HEK293 (cell line): Measurements from ENCODE around the gene SH2B3.

Experiments
- CTCF ChIA-PET: fragments of 350-600 bp; formaldehyde crosslinking; extraction: SDS; loops from one replicate; lab custom pipeline; 2021; ENCODE audit warnings: antibody characterized with exemption; lab: Yijun Ruan, JAX
- POLR2A ChIA-PET: fragments of 300-600 bp; formaldehyde crosslinking; extraction: SDS; loops from one replicate; lab custom pipeline; 2020; ENCODE audit warnings: antibody characterized with exemption, inconsistent platforms; lab: Yijun Ruan, JAX
- H3K27ac ChIP-seq: fragments of 200-500 bp; sonication (Bioruptor generic); 2 replicates; pipeline ENCODE4 v1.5.1; 2014; ENCODE audit warnings: low read depth, low read length, control low read depth, inconsistent platforms; ENCODE audit errors: extremely low read depth
- H3K36me3 ChIP-seq, 2 experiments: fragments of 200-500 bp in 1 of 2; sonication (Bioruptor generic) in 1 of 2; 1 replicate in 1 of 2; 2 replicates in 1 of 2; pipeline ENCODE4 v1.5.1; 2014 to 2017; ENCODE audit warnings: inconsistent platforms in 2 of 2, low read length in 2 of 2; ENCODE audit not compliant: control insufficient read depth in 2 of 2, insufficient read depth in 1 of 2
- H3K4me1 ChIP-seq: fragments of 200-500 bp; sonication (Bioruptor generic); 2 replicates; pipeline ENCODE4 v1.5.1; 2014; ENCODE audit warnings: mild to moderate bottlenecking, low read length, inconsistent platforms; ENCODE audit not compliant: control insufficient read depth, insufficient read depth
- H3K4me3 ChIP-seq: 2 replicates; pipeline ENCODE4 v1.5.1; 2011; ENCODE audit warnings: low read depth, mild to moderate bottlenecking, control low read depth, low read length, moderate library complexity
- H3K9me3 ChIP-seq: fragments of 200-500 bp; sonication (Bioruptor generic); 2 replicates; pipeline ENCODE4 v1.5.1; 2014; ENCODE audit warnings: low read depth, low read length, inconsistent platforms; ENCODE audit not compliant: control insufficient read depth, insufficient read depth
- EGR2 ChIP-seq: fragments of 450-650 bp; formaldehyde crosslinking; IDR thresholded peaks from 2 replicates; pipeline ENCODE4 v1.5.1; 2016; ENCODE audit warnings: low read depth, missing biosample characterization, missing genetic modification characterization
- FEZF1 ChIP-seq: fragments of 450-650 bp; formaldehyde crosslinking; IDR thresholded peaks from 2 replicates; pipeline ENCODE4 v1.5.1; 2016; ENCODE audit warnings: missing biosample characterization, missing genetic modification characterization
- SP2 ChIP-seq: fragments of 450-650 bp; formaldehyde crosslinking; IDR thresholded peaks from 2 replicates; pipeline ENCODE4 v1.5.1; 2016; ENCODE audit warnings: missing biosample characterization, missing genetic modification characterization
- SP7 ChIP-seq: fragments of 450-650 bp; formaldehyde crosslinking; IDR thresholded peaks from 2 replicates; pipeline ENCODE4 v1.5.1; 2016; ENCODE audit warnings: missing biosample characterization, missing genetic modification characterization
- YY2 ChIP-seq: fragments of 450-650 bp; formaldehyde crosslinking; IDR thresholded peaks from 2 replicates; pipeline ENCODE4 v1.5.1; 2016; ENCODE audit warnings: missing biosample characterization, missing genetic modification characterization
- ZNF121 ChIP-seq: fragments of 450-650 bp; formaldehyde crosslinking; IDR thresholded peaks from 2 replicates; pipeline ENCODE4 v1.5.1; 2016; ENCODE audit warnings: missing biosample characterization, missing genetic modification characterization
- ZNF133 ChIP-seq: fragments of 450-650 bp; formaldehyde crosslinking; IDR thresholded peaks from 2 replicates; pipeline ENCODE4 v1.5.1; 2016; ENCODE audit warnings: missing biosample characterization, missing genetic modification characterization
- ZNF146 ChIP-seq: fragments of 450-650 bp; formaldehyde crosslinking; IDR thresholded peaks from 2 replicates; pipeline ENCODE4 v1.5.1; 2016; ENCODE audit warnings: missing biosample characterization, missing genetic modification characterization
- ZNF148 ChIP-seq: fragments of 450-650 bp; formaldehyde crosslinking; IDR thresholded peaks from 2 replicates; pipeline ENCODE4 v1.5.0; 2017; ENCODE audit warnings: missing biosample characterization, missing genetic modification characterization, borderline replicate concordance
- ZNF155 ChIP-seq: fragments of 450-650 bp; formaldehyde crosslinking; IDR thresholded peaks from 2 replicates; pipeline ENCODE4 v1.5.1; 2016; ENCODE audit warnings: missing biosample characterization, missing genetic modification characterization
- ZNF16 ChIP-seq: fragments of 450-650 bp; formaldehyde crosslinking; IDR thresholded peaks from 2 replicates; pipeline ENCODE4 v1.5.1; 2016; ENCODE audit warnings: low read depth, missing biosample characterization, missing genetic modification characterization
- ZNF223 ChIP-seq: fragments of 450-650 bp; formaldehyde crosslinking; IDR thresholded peaks from 2 replicates; pipeline ENCODE4 v1.5.1; 2016; ENCODE audit warnings: missing biosample characterization, missing genetic modification characterization
- ZNF426 ChIP-seq: fragments of 450-650 bp; formaldehyde crosslinking; IDR thresholded peaks from 2 replicates; pipeline ENCODE4 v1.5.1; 2017; ENCODE audit warnings: missing biosample characterization, missing genetic modification characterization, mild to moderate bottlenecking, inconsistent platforms, moderate library complexity
- ZNF549 ChIP-seq: fragments of 450-650 bp; IDR thresholded peaks from 2 replicates; pipeline ENCODE4 v1.5.1; 2018; ENCODE audit warnings: missing biosample characterization, missing genetic modification characterization, mild to moderate bottlenecking, inconsistent platforms, moderate library complexity
- ZNF585B ChIP-seq: fragments of 450-650 bp; formaldehyde crosslinking; IDR thresholded peaks from 2 replicates; pipeline ENCODE4 v1.5.1; 2016; ENCODE audit warnings: missing biosample characterization, missing genetic modification characterization
- ZNF596 ChIP-seq: fragments of 450-650 bp; IDR thresholded peaks from 2 replicates; pipeline ENCODE4 v1.5.0; 2018; ENCODE audit warnings: missing biosample characterization, mild to moderate bottlenecking, missing genetic modification characterization, moderate library complexity
- ZNF664 ChIP-seq: fragments of 450-650 bp; formaldehyde crosslinking; IDR thresholded peaks from 2 replicates; pipeline ENCODE4 v1.5.1; 2016; ENCODE audit warnings: missing biosample characterization, missing genetic modification characterization
- ZNF707 ChIP-seq: fragments of 450-650 bp; formaldehyde crosslinking; IDR thresholded peaks from 2 replicates; pipeline ENCODE4 v1.5.1; 2016; ENCODE audit warnings: missing biosample characterization, missing genetic modification characterization
- ZNF777 ChIP-seq: fragments of 450-650 bp; formaldehyde crosslinking; IDR thresholded peaks from 2 replicates; pipeline ENCODE4 v1.5.1; 2017; ENCODE audit warnings: missing biosample characterization, missing genetic modification characterization, borderline replicate concordance
- ZNF791 ChIP-seq: fragments of 450-650 bp; formaldehyde crosslinking; IDR thresholded peaks from 2 replicates; pipeline ENCODE4 v1.5.1; 2016; ENCODE audit warnings: missing biosample characterization, missing genetic modification characterization
- TF ChIP-seq, protein P1 (sequence below): fragments of 450-650 bp; formaldehyde crosslinking; IDR thresholded peaks from 2 replicates; pipeline ENCODE4 v1.5.1; 2016; ENCODE audit warnings: missing biosample characterization, missing genetic modification characterization, low read depth
- TF ChIP-seq, protein P2 (sequence below): fragments of 450-650 bp; formaldehyde crosslinking; IDR thresholded peaks from 2 replicates; pipeline ENCODE4 v1.5.1; 2016; ENCODE audit warnings: missing biosample characterization, missing genetic modification characterization

The SH2B3 gene

GRCh38 chr12:111363578-111363977, 42.1 kb upstream of the SH2B3 start:
- Histone ChIP-seq H3K36me3 (peaks cover 0 to 25% of the 10 kb centered on the region in 2 experiments; a peak in 2 of 3 replicates), H3K27ac (no peak overlapping the region), H3K9me3 (no peaks in the 10 kb centered on the region), H3K4me3 (no peak overlapping the region), H3K4me1 (no peaks in the 10 kb centered on the region)
- POLR2A ChIA-PET: no interaction called here
- CTCF ChIA-PET: no interaction called here
- no peak for TF ChIP-seq SP7 (tag by site-specific recombination)
- TF ChIP-seq FEZF1: no peak
- TF ChIP-seq SP2 (tag by site-specific recombination): no peak
- no peak for TF ChIP-seq ZNF148 (tag by site-specific recombination)
- no peak for TF ChIP-seq ZNF223 (tag by site-specific recombination)
- no peak for TF ChIP-seq EGR2 (tag by site-specific recombination)
- no peak for TF ChIP-seq ZNF596 (tag by site-specific recombination)
- TF ChIP-seq ZNF585B: no peak
- no peak for TF ChIP-seq ZNF791
- no peak for TF ChIP-seq ZNF549
- no peak for TF ChIP-seq ZNF133 (tag by site-specific recombination)
- TF ChIP-seq ZNF155: no peak
- no peak for TF ChIP-seq ZNF777 (tag by site-specific recombination)
- TF ChIP-seq ZNF707 (tag by site-specific recombination): no peak

- Histone ChIP-seq H3K27ac (no peak overlapping the region), H3K4me3 (no peak overlapping the region), H3K4me1 (no peaks in the 10 kb centered on the region; the same call in 1 of the 2 replicates), H3K9me3 (no peaks in the 10 kb centered on the region), H3K36me3 (peaks cover 0 to 25% of the 10 kb centered on the region in 2 experiments; a peak in 2 of 3 replicates)
- ChIA-PET POLR2A (no interaction called here), CTCF (interaction anchor here (2.2 kb wide), 1 partner anchor 31 kb away, joined by 6 read pairs; no protein-coding TSS in a partner anchor)
- no peak for TF ChIP-seq ZNF791
- TF ChIP-seq ZNF664 (tag by site-specific recombination): no peak
- no peak for TF ChIP-seq ZNF16
- TF ChIP-seq ZNF146: no peak
- no peak for TF ChIP-seq ZNF426 (tag by site-specific recombination)
- no peak for TF ChIP-seq YY2 (tag by site-specific recombination)
- TF ChIP-seq, protein P1, sequence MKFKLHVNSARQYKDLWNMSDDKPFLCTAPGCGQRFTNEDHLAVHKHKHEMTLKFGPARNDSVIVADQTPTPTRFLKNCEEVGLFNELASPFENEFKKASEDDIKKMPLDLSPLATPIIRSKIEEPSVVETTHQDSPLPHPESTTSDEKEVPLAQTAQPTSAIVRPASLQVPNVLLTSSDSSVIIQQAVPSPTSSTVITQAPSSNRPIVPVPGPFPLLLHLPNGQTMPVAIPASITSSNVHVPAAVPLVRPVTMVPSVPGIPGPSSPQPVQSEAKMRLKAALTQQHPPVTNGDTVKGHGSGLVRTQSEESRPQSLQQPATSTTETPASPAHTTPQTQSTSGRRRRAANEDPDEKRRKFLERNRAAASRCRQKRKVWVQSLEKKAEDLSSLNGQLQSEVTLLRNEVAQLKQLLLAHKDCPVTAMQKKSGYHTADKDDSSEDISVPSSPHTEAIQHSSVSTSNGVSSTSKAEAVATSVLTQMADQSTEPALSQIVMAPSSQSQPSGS (tag by site-specific recombination): no peak
These were observed 39.6 kb upstream of the SH2B3 start for GRCh38 chr12:111366075-111366474.

GRCh38 chr12:111366583-111366982, 39.1 kb upstream of the SH2B3 start:
- CTCF ChIA-PET: interaction anchor here (0.6 to 2.2 kb wide), 3 partner anchors 30 to 791 kb away, joined by 3 to 6 read pairs (median 3); no protein-coding TSS in a partner anchor
- TF ChIP-seq SP2 (tag by site-specific recombination): no peak
- TF ChIP-seq ZNF16: peak; percentile 91
- peak; percentile 56; the same call in 1 of the 2 replicates for TF ChIP-seq ZNF121 (tag by site-specific recombination)
- TF ChIP-seq, protein P2, sequence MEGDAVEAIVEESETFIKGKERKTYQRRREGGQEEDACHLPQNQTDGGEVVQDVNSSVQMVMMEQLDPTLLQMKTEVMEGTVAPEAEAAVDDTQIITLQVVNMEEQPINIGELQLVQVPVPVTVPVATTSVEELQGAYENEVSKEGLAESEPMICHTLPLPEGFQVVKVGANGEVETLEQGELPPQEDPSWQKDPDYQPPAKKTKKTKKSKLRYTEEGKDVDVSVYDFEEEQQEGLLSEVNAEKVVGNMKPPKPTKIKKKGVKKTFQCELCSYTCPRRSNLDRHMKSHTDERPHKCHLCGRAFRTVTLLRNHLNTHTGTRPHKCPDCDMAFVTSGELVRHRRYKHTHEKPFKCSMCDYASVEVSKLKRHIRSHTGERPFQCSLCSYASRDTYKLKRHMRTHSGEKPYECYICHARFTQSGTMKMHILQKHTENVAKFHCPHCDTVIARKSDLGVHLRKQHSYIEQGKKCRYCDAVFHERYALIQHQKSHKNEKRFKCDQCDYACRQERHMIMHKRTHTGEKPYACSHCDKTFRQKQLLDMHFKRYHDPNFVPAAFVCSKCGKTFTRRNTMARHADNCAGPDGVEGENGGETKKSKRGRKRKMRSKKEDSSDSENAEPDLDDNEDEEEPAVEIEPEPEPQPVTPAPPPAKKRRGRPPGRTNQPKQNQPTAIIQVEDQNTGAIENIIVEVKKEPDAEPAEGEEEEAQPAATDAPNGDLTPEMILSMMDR (tag by site-specific recombination): no peak
- Histone ChIP-seq H3K9me3 (no peaks in the 10 kb centered on the region), H3K36me3 (peaks cover 0 to 25% of the 10 kb centered on the region in 2 experiments; a peak in 2 of 3 replicates), H3K27ac (no peak overlapping the region), H3K4me3 (no peak overlapping the region), H3K4me1 (no peaks in the 10 kb centered on the region; the same call in 1 of the 2 replicates)
- POLR2A ChIA-PET: no interaction called here
